Measurements from ENCODE around the gene NDUFB10.
"Not testable (repeated sequence)": the region's sequence is repeated elsewhere in the genome, so short reads cannot be mapped to it uniquely, and the experiment has no call there.

Gene NDUFB10

GRCh38 chr16:1959269-1960039 lies at the start of gene NDUFB10:
Gene NDUFB10, plus strand, starts transcription at chr16:1959538. Its CDS starts 87 bp downstream, at chr16:1959625.
- peak; percentile 66 to 68 for DNase-seq (ENCODE audit: low read depth in 2 of 2)

- no peak for DNase-seq (ENCODE audit: low read depth in 2 of 2)
These were observed 49.6 kb upstream of the NDUFB10 start for GRCh38 chr16:1909561-1910231.

- no peak for DNase-seq (ENCODE audit: low read depth in 2 of 2)
These were observed 47.7 kb upstream of the NDUFB10 start for GRCh38 chr16:1911467-1912214.

GRCh38 chr16:1912215-1912543 lies 47.2 kb upstream of the NDUFB10 start:
- DNase-seq (ENCODE audit: low read depth in 2 of 2), result no peak

GRCh38 chr16:1913327-1914083 lies 45.8 kb upstream of the NDUFB10 start:
- no peak for DNase-seq (ENCODE audit: low read depth in 2 of 2)

GRCh38 chr16:1914084-1914608 lies 45.2 kb upstream of the NDUFB10 start:
- DNase-seq (ENCODE audit: low read depth in 2 of 2), result no peak

GRCh38 chr16:1914988-1915387 lies 44.4 kb upstream of the NDUFB10 start:
- DNase-seq (ENCODE audit: low read depth in 2 of 2), result no peak

- no peak for DNase-seq (ENCODE audit: low read depth in 2 of 2)
These were observed 43.4 kb upstream of the NDUFB10 start for GRCh38 chr16:1915732-1916639.

GRCh38 chr16:1916640-1916990 lies 42.7 kb upstream of the NDUFB10 start:
- no peak for DNase-seq (ENCODE audit: low read depth in 2 of 2)

GRCh38 chr16:1917056-1917664 lies 42.2 kb upstream of the NDUFB10 start:
- DNase-seq (ENCODE audit: low read depth in 2 of 2), result no peak

GRCh38 chr16:1917665-1918350 lies 41.5 kb upstream of the NDUFB10 start:
- DNase-seq (ENCODE audit: low read depth in 2 of 2), result no peak

- DNase-seq (ENCODE audit: low read depth in 2 of 2), result no peak
These were observed 40.7 kb upstream of the NDUFB10 start, which contains the start of gene HS3ST6 for GRCh38 chr16:1918351-1919326. Gene HS3ST6, minus strand, starts transcription at chr16:1918415. Its CDS starts 92 bp downstream, at chr16:1918323.

- no peak for DNase-seq (ENCODE audit: low read depth in 2 of 2)
These were observed 39.9 kb upstream of the NDUFB10 start for GRCh38 chr16:1919327-1919998.

GRCh38 chr16:1920122-1920521 lies 39.2 kb upstream of the NDUFB10 start:
- not testable (repeated sequence) for DNase-seq (ENCODE audit: low read depth in 2 of 2)

- no peak for DNase-seq (ENCODE audit: low read depth in 2 of 2)
These were observed 38.6 kb upstream of the NDUFB10 start for GRCh38 chr16:1920727-1921171.

- no peak for DNase-seq (ENCODE audit: low read depth in 2 of 2)
These were observed 37.0 kb upstream of the NDUFB10 start for GRCh38 chr16:1922357-1922756.

- DNase-seq (ENCODE audit: low read depth in 2 of 2), result peak in 1 of 2 experiments; percentile 20
These were observed 35.9 kb upstream of the NDUFB10 start for GRCh38 chr16:1923299-1924034.
